Measurements from ENCODE around the gene PDE8B.
"Not testable (repeated sequence)": the region's sequence is repeated elsewhere in the genome, so short reads cannot be mapped to it uniquely, and the experiment has no call there.

DNA sequence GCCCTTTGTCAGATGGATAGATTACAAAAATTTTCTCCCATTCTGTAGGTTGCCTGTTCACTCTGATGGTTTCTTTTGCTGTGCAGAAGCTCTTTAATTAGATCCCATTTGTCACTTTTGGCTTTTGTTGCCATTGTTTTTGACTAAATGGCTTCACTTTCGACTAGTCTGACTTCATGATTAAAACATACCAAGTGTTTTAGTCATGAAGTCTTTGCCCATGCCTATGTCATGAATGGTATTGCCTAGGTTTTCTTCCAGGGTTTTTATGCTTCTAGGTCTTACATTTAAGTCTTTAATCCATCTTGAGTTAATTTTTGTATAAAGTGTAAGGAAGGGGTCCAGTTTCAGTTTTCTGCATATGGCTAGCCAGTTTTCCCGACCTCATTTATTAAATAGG is 172.9 kb downstream of the PDE8B start:
- TF ChIP-seq SP1 (IDR thresholded peaks at IDR 0.05); FOXM1 (IDR thresholded peaks at IDR 0.05; ENCODE audit: borderline replicate concordance); ZNF384 (IDR thresholded peaks at IDR 0.05); FOXK2 (IDR thresholded peaks at IDR 0.05); L3MBTL2 (conservative IDR thresholded peaks at IDR 0.05); HDGF (IDR thresholded peaks at IDR 0.05; ENCODE audit: borderline replicate concordance); BHLHE40 (IDR thresholded peaks at IDR 0.05; ENCODE audit: borderline replicate concordance); SUZ12 (IDR thresholded peaks at IDR 0.05): not testable (repeated sequence)
- TF ChIP-seq, protein P1, sequence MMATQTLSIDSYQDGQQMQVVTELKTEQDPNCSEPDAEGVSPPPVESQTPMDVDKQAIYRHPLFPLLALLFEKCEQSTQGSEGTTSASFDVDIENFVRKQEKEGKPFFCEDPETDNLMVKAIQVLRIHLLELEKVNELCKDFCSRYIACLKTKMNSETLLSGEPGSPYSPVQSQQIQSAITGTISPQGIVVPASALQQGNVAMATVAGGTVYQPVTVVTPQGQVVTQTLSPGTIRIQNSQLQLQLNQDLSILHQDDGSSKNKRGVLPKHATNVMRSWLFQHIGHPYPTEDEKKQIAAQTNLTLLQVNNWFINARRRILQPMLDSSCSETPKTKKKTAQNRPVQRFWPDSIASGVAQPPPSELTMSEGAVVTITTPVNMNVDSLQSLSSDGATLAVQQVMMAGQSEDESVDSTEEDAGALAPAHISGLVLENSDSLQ (IDR thresholded peaks at IDR 0.05): not testable (repeated sequence)
